ENCODE results near the gene FIGNL1. TPM values are rescaled to one million over a fixed set of nuclear protein-coding genes. Genes with fewer than 3 reads are reported as not detected.
"Not testable (repeated sequence)": the region's sequence is repeated elsewhere in the genome, so short reads cannot be mapped to it uniquely, and the experiment has no call there.

FIGNL1 gene
- total and polyA plus RNA-seq, 2 donors, result 9.0 to 21.9 TPM

GRCh38 chr7:50463035-50463434 is 12.9 kb upstream of the FIGNL1 start:
- WGBS, result 97% methylated on average over 13 of the region's 13 CpGs
- no peak overlapping the region for H3K27ac ChIP-seq (ENCODE audit: low read depth in 1 of 2, low read length in 1 of 2)
- H3K9me3 ChIP-seq (ENCODE audit: control insufficient read depth in 2 of 2, insufficient read depth in 1 of 2, low read length in 1 of 2), result no peaks in the 10 kb centered on the region
- peaks cover 4 to 7% of the 10 kb centered on the region in 2 donors for H3K4me1 ChIP-seq (ENCODE audit: control insufficient read depth in 2 of 2, insufficient read depth in 2 of 2, low read length in 2 of 2)
- no peaks in the 10 kb centered on the region for H3K27me3 ChIP-seq (ENCODE audit: control insufficient read depth in 2 of 2, insufficient read depth in 1 of 2, low read length in 1 of 2)
- H3K36me3 ChIP-seq (ENCODE audit: control insufficient read depth in 2 of 2, insufficient read depth in 2 of 2, low read length in 1 of 2), result no peaks in the 10 kb centered on the region
- no peak for DNase-seq (ENCODE audit: low read depth in 6 of 9, low spot score in 9 of 9)
- H3K4me3 ChIP-seq (ENCODE audit: low read length in 2 of 2), result no peak overlapping the region

- H3K4me1 ChIP-seq (ENCODE audit: control insufficient read depth in 2 of 2, insufficient read depth in 2 of 2, low read length in 2 of 2), result peaks cover 0 to under 1% of the 10 kb centered on the region in 2 donors
- H3K9me3 ChIP-seq (ENCODE audit: control insufficient read depth in 2 of 2, insufficient read depth in 1 of 2, low read length in 1 of 2), result no peaks in the 10 kb centered on the region
- H3K4me3 ChIP-seq (ENCODE audit: low read length in 2 of 2), result no peak overlapping the region
- H3K27me3 ChIP-seq (ENCODE audit: control insufficient read depth in 2 of 2, insufficient read depth in 1 of 2, low read length in 1 of 2), result no peaks in the 10 kb centered on the region
- WGBS, result 95% methylated on average over 4 of the region's 4 CpGs
- DNase-seq (ENCODE audit: low read depth in 6 of 9, low spot score in 9 of 9), result no peak
- no peaks in the 10 kb centered on the region for H3K36me3 ChIP-seq (ENCODE audit: control insufficient read depth in 2 of 2, insufficient read depth in 2 of 2, low read length in 1 of 2)
- no peak overlapping the region for H3K27ac ChIP-seq (ENCODE audit: low read depth in 1 of 2, low read length in 1 of 2)
These were observed 12.2 kb upstream of the FIGNL1 start for GRCh38 chr7:50462361-50462760.

DNA sequence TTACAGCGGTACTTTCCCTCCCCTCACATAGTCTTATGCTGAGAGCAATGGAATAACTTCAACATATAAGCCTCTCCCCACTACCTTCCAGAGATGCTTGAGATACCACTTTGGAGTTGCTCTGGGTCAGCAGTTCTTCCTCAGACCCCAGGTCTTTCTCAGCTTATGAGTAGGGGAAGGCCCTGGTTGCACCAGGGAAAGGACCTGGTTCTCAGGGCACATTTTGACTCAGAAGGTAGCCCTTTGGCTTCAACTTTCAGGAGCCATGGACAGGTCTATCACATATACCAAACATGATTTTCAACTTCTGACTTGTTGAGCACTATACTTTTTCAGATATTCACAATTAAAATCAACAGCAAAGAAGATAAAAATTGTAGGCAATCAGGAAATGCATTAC is 11.5 kb upstream of the FIGNL1 start:
- Histone ChIP-seq H3K36me3 (ENCODE audit: control insufficient read depth in 2 of 2, insufficient read depth in 2 of 2, low read length in 1 of 2) (no peaks in the 10 kb centered on the region), H3K27ac (ENCODE audit: low read depth in 1 of 2, low read length in 1 of 2) (no peak overlapping the region), H3K9me3 (ENCODE audit: control insufficient read depth in 2 of 2, insufficient read depth in 1 of 2, low read length in 1 of 2) (no peaks in the 10 kb centered on the region), H3K4me3 (ENCODE audit: low read length in 2 of 2) (no peak overlapping the region), H3K4me1 (ENCODE audit: control insufficient read depth in 2 of 2, insufficient read depth in 2 of 2, low read length in 2 of 2) (no peaks in the 10 kb centered on the region), H3K27me3 (ENCODE audit: control insufficient read depth in 2 of 2, insufficient read depth in 1 of 2, low read length in 1 of 2) (no peaks in the 10 kb centered on the region)
- no peak for DNase-seq (ENCODE audit: low read depth in 6 of 9, low spot score in 9 of 9)
- WGBS, result 98% methylated on average over 1 of the region's 1 CpG

DNA sequence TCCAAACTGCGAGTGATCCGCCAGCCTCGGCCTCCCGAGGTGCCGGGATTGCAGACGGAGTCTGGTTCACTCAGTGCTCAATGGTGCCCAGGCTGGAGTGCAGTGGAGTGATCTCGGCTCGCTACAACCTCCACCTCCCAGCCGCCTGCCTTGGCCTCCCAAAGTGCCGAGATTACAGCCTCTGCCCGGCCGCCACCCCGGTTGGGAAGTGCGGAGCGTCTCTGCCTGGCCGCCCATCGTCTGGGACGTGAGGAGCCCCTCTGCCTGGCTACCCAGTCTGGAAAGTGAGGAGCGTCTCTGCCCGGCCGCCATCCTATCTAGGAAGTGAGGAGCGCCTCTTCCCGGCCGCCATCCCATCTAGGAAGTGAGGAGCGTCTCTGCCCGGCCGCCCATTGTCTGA is 9.0 kb upstream of the FIGNL1 start:
- not testable (repeated sequence) for H3K36me3 ChIP-seq (ENCODE audit: control insufficient read depth in 2 of 2, insufficient read depth in 2 of 2, low read length in 1 of 2); H3K27ac ChIP-seq (ENCODE audit: low read depth in 1 of 2, low read length in 1 of 2); H3K4me1 ChIP-seq (ENCODE audit: control insufficient read depth in 2 of 2, insufficient read depth in 2 of 2, low read length in 2 of 2); H3K9me3 ChIP-seq (ENCODE audit: control insufficient read depth in 2 of 2, insufficient read depth in 1 of 2, low read length in 1 of 2); DNase-seq (ENCODE audit: low read depth in 6 of 9, low spot score in 9 of 9); H3K27me3 ChIP-seq (ENCODE audit: control insufficient read depth in 2 of 2, insufficient read depth in 1 of 2, low read length in 1 of 2); H3K4me3 ChIP-seq (ENCODE audit: low read length in 2 of 2)
- 98% methylated on average over 27 of the region's 27 CpGs for WGBS

GRCh38 chr7:50458651-50459050 is 8.5 kb upstream of the FIGNL1 start:
- WGBS, result 90% methylated on average over 2 of the region's 4 CpGs
- H3K9me3 ChIP-seq (ENCODE audit: control insufficient read depth in 2 of 2, insufficient read depth in 1 of 2, low read length in 1 of 2); H3K27ac ChIP-seq (ENCODE audit: low read depth in 1 of 2, low read length in 1 of 2); DNase-seq (ENCODE audit: low read depth in 6 of 9, low spot score in 9 of 9); H3K4me1 ChIP-seq (ENCODE audit: control insufficient read depth in 2 of 2, insufficient read depth in 2 of 2, low read length in 2 of 2); H3K27me3 ChIP-seq (ENCODE audit: control insufficient read depth in 2 of 2, insufficient read depth in 1 of 2, low read length in 1 of 2); H3K4me3 ChIP-seq (ENCODE audit: low read length in 2 of 2); H3K36me3 ChIP-seq (ENCODE audit: control insufficient read depth in 2 of 2, insufficient read depth in 2 of 2, low read length in 1 of 2): not testable (repeated sequence)

- Histone ChIP-seq H3K27me3 (ENCODE audit: control insufficient read depth in 2 of 2, insufficient read depth in 1 of 2, low read length in 1 of 2) (no peaks in the 10 kb centered on the region), H3K27ac (ENCODE audit: low read depth in 1 of 2, low read length in 1 of 2) (no peak overlapping the region), H3K36me3 (ENCODE audit: control insufficient read depth in 2 of 2, insufficient read depth in 2 of 2, low read length in 1 of 2) (no peaks in the 10 kb centered on the region), H3K9me3 (ENCODE audit: control insufficient read depth in 2 of 2, insufficient read depth in 1 of 2, low read length in 1 of 2) (no peaks in the 10 kb centered on the region), H3K4me3 (ENCODE audit: low read length in 2 of 2) (no peak overlapping the region), H3K4me1 (ENCODE audit: control insufficient read depth in 2 of 2, insufficient read depth in 2 of 2, low read length in 2 of 2) (no peaks in the 10 kb centered on the region)
- DNase-seq (ENCODE audit: low read depth in 6 of 9, low spot score in 9 of 9), result no peak
- WGBS, result 48% methylated on average over 3 of the region's 3 CpGs
These were observed 6.4 kb upstream of the FIGNL1 start for GRCh38 chr7:50456371-50457123.

DNA sequence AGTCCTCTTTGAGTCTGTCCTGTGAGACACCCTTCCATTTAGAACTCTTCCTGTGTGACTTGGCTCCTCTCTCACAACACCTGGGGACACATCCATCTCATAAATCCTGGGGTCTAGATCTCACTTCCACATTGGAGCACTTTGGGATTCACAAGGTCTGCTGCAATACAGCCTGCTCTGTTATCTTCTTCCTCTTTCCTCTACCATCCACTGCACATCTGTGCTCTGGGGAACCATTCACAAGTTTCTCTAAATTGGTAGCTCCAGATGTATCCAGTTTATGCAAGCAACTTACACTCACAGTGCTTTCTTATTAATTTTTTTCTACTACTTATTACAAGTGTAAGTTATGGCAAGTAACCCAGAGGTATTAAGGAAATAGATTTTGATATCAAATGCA is 5.5 kb upstream of the FIGNL1 start:
- no peak overlapping the region for H3K4me3 ChIP-seq (ENCODE audit: low read length in 2 of 2)
- no peak overlapping the region for H3K27ac ChIP-seq (ENCODE audit: low read depth in 1 of 2, low read length in 1 of 2)

DNA sequence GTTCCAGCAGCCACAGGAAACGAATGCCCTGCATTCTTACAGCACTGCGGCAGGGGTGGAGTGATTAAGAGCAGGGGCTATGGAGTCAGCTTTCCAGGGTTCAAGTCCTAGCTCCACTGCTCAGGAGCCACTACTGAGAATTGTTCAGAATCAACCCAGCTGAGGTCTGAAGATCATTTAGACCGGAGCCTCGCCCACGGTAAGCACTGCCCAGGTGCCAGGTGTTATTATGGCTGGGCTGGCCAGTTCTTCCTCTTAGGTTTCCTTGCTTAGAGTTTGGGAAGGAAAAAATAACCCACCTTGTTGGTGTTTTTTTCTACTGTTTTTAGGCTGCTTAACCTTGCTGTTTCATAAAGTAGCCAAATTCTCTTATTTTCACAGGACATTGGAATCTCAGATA is 4.8 kb upstream of the FIGNL1 start:
- no peak for DNase-seq (ENCODE audit: low read depth in 6 of 9, low spot score in 9 of 9)
- H3K4me3 ChIP-seq (ENCODE audit: low read length in 2 of 2), result no peak overlapping the region
- WGBS, result 87% methylated on average over 5 of the region's 5 CpGs

More for the DNA sequence above, 5.5 kb upstream of the FIGNL1 start:
- Histone ChIP-seq H3K36me3 (ENCODE audit: control insufficient read depth in 2 of 2, insufficient read depth in 2 of 2, low read length in 1 of 2) (no peaks in the 10 kb centered on the region), H3K4me1 (ENCODE audit: control insufficient read depth in 2 of 2, insufficient read depth in 2 of 2, low read length in 2 of 2) (peaks cover 7% of the 10 kb centered on the region in 2 donors), H3K27me3 (ENCODE audit: control insufficient read depth in 2 of 2, insufficient read depth in 1 of 2, low read length in 1 of 2) (no peaks in the 10 kb centered on the region), H3K9me3 (ENCODE audit: control insufficient read depth in 2 of 2, insufficient read depth in 1 of 2, low read length in 1 of 2) (peaks cover 0 to 2% of the 10 kb centered on the region in 2 donors)
- no peak for DNase-seq (ENCODE audit: low read depth in 6 of 9, low spot score in 9 of 9)

DNA sequence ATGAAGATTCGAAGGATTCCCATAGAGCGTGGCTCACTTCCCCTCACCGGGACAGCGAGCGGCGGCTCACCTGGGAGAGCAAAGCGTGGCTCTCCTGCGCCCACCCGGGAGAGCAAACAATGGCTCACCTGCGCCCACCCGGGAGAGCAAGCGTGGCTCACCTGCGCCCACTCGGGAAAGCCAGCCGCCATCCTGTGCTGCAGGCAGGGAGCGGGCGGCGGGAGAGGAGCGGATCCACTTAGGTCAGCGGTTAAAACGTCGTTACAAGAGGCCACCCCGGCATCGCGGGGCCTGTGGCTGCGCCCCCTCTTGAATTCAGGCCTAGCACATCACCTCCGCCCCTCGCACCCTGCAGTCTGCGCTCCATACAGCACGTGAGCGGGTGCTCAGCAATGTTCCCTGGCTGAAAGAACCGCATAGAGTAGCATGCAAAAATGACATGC is 461 bp upstream of the FIGNL1 start:
- Histone ChIP-seq H3K4me3 (ENCODE audit: low read length in 2 of 2) (peak overlapping the region; percentile 77 to 85), H3K36me3 (ENCODE audit: control insufficient read depth in 2 of 2, insufficient read depth in 2 of 2, low read length in 1 of 2) (peaks cover 8 to 16% of the 10 kb centered on the region in 2 donors), H3K4me1 (ENCODE audit: control insufficient read depth in 2 of 2, insufficient read depth in 2 of 2, low read length in 2 of 2) (peaks cover 7 to 16% of the 10 kb centered on the region in 2 donors), H3K9me3 (ENCODE audit: control insufficient read depth in 2 of 2, insufficient read depth in 1 of 2, low read length in 1 of 2) (peaks cover 0 to 3% of the 10 kb centered on the region in 2 donors), H3K27me3 (ENCODE audit: control insufficient read depth in 2 of 2, insufficient read depth in 1 of 2, low read length in 1 of 2) (no peaks in the 10 kb centered on the region), H3K27ac (ENCODE audit: low read depth in 1 of 2, low read length in 1 of 2) (peak overlapping the region; percentile 78 to 86)
- 16% methylated on average over 32 of the region's 32 CpGs for WGBS
- peak in 4 of 9 donors; percentile 24 to 54 (median 34) for DNase-seq (ENCODE audit: low read depth in 6 of 9, low spot score in 9 of 9)

More for the DNA sequence above, 4.8 kb upstream of the FIGNL1 start:
- Histone ChIP-seq H3K27ac (ENCODE audit: low read depth in 1 of 2, low read length in 1 of 2) (no peak overlapping the region), H3K4me1 (ENCODE audit: control insufficient read depth in 2 of 2, insufficient read depth in 2 of 2, low read length in 2 of 2) (peaks cover 7 to 9% of the 10 kb centered on the region in 2 donors), H3K27me3 (ENCODE audit: control insufficient read depth in 2 of 2, insufficient read depth in 1 of 2, low read length in 1 of 2) (no peaks in the 10 kb centered on the region), H3K9me3 (ENCODE audit: control insufficient read depth in 2 of 2, insufficient read depth in 1 of 2, low read length in 1 of 2) (peaks cover 0 to 3% of the 10 kb centered on the region in 2 donors), H3K36me3 (ENCODE audit: control insufficient read depth in 2 of 2, insufficient read depth in 2 of 2, low read length in 1 of 2) (no peaks in the 10 kb centered on the region)
